ENCODE results near the gene MATN1.

The MATN1 gene

DNA sequence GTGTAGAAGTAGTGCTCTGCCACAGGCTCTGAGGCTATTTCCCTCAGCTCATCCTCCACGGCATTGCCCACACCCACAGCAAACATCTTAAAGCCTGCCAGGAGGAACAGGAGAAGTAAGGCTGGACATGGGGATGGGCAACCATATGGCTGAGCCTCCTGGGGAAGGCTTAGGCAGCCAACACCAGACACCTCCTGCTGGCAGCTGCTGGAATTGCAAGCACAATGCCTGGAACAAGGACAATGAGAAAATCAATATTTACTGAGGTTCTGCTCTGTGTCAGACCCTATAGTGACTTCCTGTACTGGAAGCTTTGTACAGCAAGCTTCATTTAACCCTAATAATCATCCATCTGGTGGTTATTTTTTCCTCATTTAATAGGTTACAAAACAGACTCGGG lies 8.2 kb downstream of the MATN1 start:
- no peak for DNase-seq

GRCh38 chr1:30714536-30715090 lies 8.8 kb downstream of the MATN1 start:
- DNase-seq = no peak

DNA sequence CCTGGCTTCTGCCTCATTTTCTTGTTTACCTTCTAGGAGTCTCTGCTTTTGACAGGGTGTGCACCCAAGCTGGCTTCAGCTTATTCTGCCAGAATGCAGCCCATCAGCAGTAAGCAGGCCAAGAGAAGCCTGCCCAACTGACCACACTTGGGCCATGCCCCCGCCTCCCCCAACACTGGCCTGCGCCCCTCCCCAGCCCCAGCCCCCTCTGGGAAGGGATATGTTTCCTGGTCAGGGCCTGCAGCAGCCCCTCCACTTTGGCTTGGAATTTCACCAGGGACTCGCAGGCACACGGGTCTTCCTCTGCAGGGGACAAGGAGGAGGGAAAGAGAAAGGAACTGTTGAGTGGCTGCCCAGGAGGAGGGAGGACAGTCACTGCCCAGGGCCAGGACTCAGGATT lies 9.4 kb downstream of the MATN1 start:
- no peak for DNase-seq

- no peak for DNase-seq
These were observed 10.1 kb downstream of the MATN1 start for GRCh38 chr1:30713311-30713710.

GRCh38 chr1:30712583-30712982 lies 10.8 kb downstream of the MATN1 start:
- no peak for DNase-seq

- DNase-seq = no peak
These were observed 13.0 kb downstream of the MATN1 start for GRCh38 chr1:30710407-30710806.

DNA sequence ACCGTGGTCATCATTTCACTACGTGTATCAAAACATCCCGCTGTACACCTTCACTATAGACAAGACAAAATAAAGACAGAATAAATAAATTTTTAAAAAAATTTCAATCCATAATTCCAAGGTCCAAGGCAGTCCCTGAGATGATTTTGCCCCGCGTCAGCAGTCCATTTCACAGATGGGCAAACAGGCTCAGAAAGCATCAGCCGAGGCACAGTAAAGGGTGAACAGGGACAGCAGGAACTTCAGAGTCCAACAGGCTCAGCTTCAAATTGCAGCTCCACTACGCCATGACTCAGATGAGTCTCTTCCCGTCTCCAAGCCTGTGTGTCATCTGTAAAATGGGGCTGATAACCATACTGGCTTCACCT lies 15.0 kb downstream of the MATN1 start:
- no peak for DNase-seq

DNA sequence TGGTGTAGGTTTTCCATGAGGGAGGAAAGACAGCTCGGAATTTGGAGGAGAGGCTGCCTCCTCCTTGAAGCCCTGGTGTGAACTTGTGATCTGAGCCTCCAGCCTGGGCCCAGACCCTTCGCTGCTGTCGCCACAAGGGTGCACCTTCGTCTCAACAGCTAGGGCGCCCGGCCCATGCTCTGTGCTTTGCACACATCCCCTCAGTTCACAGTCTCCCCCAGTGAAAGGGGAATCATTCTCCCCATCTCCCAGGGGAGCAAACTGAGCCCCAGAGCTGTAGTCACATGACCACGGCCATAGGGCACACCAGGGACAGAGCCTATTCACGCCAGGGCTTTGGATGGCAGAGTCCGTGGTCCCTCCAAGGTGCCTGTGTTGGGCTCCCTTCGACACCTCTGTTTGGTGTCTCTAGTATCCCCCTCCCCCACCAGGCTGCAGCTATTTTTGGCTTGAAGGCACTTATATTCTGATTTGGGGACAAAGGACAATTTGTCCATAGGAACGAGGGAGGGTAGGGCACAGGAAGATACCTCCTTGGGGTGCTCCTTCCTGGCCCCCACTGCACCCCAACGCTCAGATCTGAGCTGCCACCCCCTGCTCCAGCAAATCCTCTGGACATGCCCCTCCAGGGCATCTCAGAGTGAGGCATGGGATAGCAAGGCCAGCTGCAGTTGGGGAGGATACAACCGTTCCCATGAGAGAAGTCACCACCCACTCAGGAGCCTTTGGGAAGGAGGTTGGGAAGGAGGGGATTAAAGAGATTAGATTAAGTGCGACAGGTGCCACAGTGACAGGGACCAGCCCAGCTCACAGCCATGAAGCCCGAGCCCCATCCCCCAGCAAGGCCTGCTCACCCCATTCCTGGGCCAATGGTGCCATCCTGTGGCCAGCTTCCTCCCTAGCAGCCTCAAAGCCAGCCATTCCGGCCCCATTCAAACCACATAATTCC lies 15.7 kb downstream of the MATN1 start:
- peak; percentile 54 for DNase-seq

- no peak for DNase-seq
These were observed 16.9 kb downstream of the MATN1 start for GRCh38 chr1:30706528-30706927.

GRCh38 chr1:30705698-30706097 lies 17.7 kb downstream of the MATN1 start:
- no peak for DNase-seq

- DNase-seq = no peak
These were observed 18.4 kb downstream of the MATN1 start for GRCh38 chr1:30704765-30705509.

DNA sequence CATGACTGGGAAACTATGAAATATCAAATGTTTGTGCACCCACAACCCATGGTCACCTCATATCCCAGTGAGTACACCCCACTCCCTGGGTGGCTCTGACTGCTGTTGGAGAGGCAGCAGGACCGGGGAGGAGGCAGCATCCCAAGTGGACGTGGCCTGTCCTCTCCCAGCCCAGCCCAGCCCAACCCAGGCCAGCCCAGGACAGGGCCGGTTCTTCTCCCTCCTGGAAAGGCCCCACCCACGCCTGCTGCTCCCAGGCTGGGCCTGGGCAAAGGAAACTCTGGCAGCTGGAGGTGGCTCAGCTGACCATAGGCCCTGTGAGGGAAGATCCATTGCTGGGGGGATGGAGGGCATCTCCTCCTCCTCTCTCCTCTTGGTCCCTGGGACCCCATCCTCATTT lies 19.1 kb downstream of the MATN1 start:
- DNase-seq = no peak

DNA sequence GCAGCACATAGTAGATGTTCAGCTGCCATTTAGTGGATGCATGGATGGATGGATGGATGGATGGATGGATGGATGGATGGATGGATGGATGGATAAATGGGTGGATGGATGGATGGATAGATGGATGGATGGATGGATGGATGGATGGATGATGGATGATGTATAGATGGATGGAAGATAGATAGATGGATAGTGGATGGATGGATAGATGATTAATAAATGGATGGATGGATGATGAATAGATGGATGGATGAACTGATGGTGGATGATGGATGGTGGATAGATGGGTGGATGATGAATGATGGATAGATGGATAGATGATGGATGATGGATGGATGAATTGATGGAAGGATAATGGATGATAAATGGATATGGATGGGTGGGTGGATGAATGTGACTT lies 20.6 kb downstream of the MATN1 start:
- no peak for DNase-seq

DNA sequence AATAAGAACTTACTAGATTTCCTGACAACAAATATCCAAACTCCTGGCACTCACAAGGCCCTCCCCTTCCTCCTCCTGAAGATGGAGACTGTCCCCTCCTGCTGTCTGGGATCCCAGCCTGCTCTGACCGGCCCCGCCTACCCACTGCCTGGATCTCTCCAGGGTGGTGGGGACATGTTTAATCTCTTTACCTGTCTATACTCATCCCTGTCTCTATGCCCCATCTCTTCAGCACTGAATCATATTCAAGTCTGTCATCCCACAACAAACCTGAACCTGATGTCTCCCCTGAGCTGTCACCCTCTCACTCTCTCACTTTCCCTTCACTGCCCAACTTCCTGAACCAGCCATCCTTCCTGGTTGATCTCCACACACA lies 22.1 kb downstream of the MATN1 start:
- no peak for DNase-seq

GRCh38 chr1:30700528-30701257 lies 22.7 kb downstream of the MATN1 start:
- no peak for DNase-seq

- no peak for DNase-seq
These were observed 23.6 kb downstream of the MATN1 start for GRCh38 chr1:30699762-30700161.

GRCh38 chr1:30698401-30698981 lies 24.9 kb downstream of the MATN1 start:
- no peak for DNase-seq

- DNase-seq = no peak
These were observed 25.6 kb downstream of the MATN1 start for GRCh38 chr1:30697571-30698376.

GRCh38 chr1:30696831-30697230 lies 26.6 kb downstream of the MATN1 start:
- DNase-seq = no peak

DNA sequence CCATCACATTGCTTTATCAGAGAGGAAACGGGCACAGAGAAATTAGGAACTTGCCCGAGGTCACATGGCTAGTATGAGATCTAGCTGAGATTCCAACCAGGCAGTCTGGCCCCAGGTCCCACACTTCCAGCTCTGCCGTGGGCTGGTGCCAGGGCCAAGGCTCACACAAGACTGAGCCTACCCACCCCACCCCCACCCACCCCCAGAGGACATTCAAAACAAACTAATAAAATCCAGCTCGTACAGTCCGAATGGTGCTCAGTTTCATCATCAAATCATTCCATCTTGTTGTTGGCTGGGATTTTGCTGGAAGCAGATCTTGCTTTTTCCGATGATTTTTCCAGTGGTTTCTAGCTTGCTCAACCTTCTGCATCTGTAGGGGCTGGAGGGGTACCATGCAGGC lies 27.9 kb downstream of the MATN1 start:
- DNase-seq = no peak

DNA sequence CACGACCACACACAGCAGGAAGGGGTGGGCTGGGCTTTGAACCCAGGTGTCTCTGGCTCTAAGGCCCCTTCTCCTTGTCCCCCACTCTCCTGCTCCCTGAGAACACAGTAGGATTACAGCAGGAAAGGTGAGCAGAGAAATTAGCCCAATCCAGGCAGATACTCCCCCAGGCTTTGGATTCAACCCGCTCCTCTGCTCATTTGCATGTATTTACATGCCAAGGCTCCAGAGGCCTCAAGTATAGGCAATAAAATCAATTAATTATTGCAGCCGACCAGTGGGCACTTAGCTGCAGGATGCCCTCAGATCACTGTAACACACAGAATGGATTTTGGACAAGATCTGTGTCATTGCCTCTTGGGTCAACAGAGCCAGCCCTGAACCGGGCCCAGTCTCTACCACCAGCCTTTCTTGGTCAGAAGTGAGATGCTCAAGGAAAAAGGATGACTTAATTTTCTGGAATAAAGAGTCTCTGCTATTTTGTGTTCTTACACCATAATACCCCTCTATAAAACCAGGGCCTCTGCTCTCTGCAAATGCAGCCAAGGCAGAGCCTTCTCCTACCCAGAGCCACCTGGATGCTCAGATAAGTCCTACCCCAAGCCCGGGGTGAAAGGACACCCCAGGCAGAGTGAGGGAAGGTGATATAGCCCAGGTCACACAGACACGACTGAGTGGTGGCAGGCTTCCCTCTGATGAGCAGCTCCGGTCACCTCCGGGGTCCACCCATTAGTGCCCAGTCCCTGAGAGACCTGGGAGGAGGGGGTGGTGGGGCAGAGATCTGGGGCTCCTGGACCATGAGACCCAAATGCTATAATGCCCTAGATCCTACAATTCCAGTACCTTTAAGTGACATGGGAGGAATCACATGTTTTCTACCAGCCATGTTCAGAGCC lies 28.9 kb downstream of the MATN1 start:
- DNase-seq = no peak
